HEK293 (cell line): ENCODE data around the gene LEFTY1.

ENCODE experiments used
- FEZF1 ChIP-seq: fragments of 450-650 bp; formaldehyde crosslinking; IDR thresholded peaks from 2 replicates; pipeline ENCODE4 v1.5.1; 2016; ENCODE audit warnings: missing biosample characterization, missing genetic modification characterization
- GFI1B ChIP-seq: fragments of 450-650 bp; formaldehyde crosslinking; IDR thresholded peaks from 2 replicates; pipeline ENCODE4 v1.5.1; 2016; ENCODE audit warnings: missing biosample characterization, missing genetic modification characterization
- GLIS1 ChIP-seq: fragments of 450-650 bp; formaldehyde crosslinking; IDR thresholded peaks from 2 replicates; pipeline ENCODE4 v1.5.1; 2016; ENCODE audit warnings: missing biosample characterization, missing genetic modification characterization
- MYNN ChIP-seq: fragments of 450-650 bp; formaldehyde crosslinking; IDR thresholded peaks from 2 replicates; pipeline ENCODE4 v1.5.1; 2016; ENCODE audit warnings: missing biosample characterization, missing genetic modification characterization, borderline replicate concordance
- RBAK ChIP-seq: fragments of 450-650 bp; formaldehyde crosslinking; IDR thresholded peaks from 2 replicates; pipeline ENCODE4 v1.5.1; 2016; ENCODE audit warnings: missing biosample characterization, missing genetic modification characterization
- SALL2 ChIP-seq: fragments of 450-650 bp; formaldehyde crosslinking; IDR thresholded peaks from 2 replicates; pipeline ENCODE4 v1.5.0; 2017; ENCODE audit warnings: missing biosample characterization, mild to moderate bottlenecking, missing genetic modification characterization, borderline replicate concordance
- SCRT1 ChIP-seq: fragments of 450-650 bp; formaldehyde crosslinking; IDR thresholded peaks from 2 replicates; pipeline ENCODE4 v1.5.1; 2016; ENCODE audit warnings: missing biosample characterization, missing genetic modification characterization, borderline replicate concordance
- ZFP37 ChIP-seq: fragments of 450-650 bp; formaldehyde crosslinking; IDR thresholded peaks from 2 replicates; pipeline ENCODE4 v1.5.1; 2016; ENCODE audit warnings: missing biosample characterization, missing genetic modification characterization
- ZFP69B ChIP-seq: fragments of 450-650 bp; formaldehyde crosslinking; IDR thresholded peaks from 2 replicates; pipeline ENCODE4 v1.5.1; 2016; ENCODE audit warnings: missing biosample characterization, missing genetic modification characterization
- ZNF16 ChIP-seq: fragments of 450-650 bp; formaldehyde crosslinking; IDR thresholded peaks from 2 replicates; pipeline ENCODE4 v1.5.1; 2016; ENCODE audit warnings: low read depth, missing biosample characterization, missing genetic modification characterization
- ZNF266 ChIP-seq: fragments of 450-650 bp; formaldehyde crosslinking; IDR thresholded peaks from 2 replicates; pipeline ENCODE4 v1.5.1; 2016; ENCODE audit warnings: missing biosample characterization, missing genetic modification characterization, low read depth
- ZNF423 ChIP-seq: fragments of 450-650 bp; formaldehyde crosslinking; IDR thresholded peaks from 2 replicates; pipeline ENCODE4 v1.5.1; 2016; ENCODE audit warnings: missing biosample characterization, missing genetic modification characterization
- ZNF433 ChIP-seq: fragments of 450-650 bp; formaldehyde crosslinking; IDR thresholded peaks from 2 replicates; pipeline ENCODE4 v1.5.1; 2016; ENCODE audit warnings: missing biosample characterization, missing genetic modification characterization, low read depth
- ZNF548 ChIP-seq: fragments of 450-650 bp; formaldehyde crosslinking; IDR thresholded peaks from 2 replicates; pipeline ENCODE4 v1.5.1; 2016; ENCODE audit warnings: missing biosample characterization, missing genetic modification characterization
- ZNF558 ChIP-seq: fragments of 450-650 bp; formaldehyde crosslinking; IDR thresholded peaks from 2 replicates; pipeline ENCODE4 v1.5.1; 2016; ENCODE audit warnings: missing biosample characterization, missing genetic modification characterization
- ZNF610 ChIP-seq: fragments of 450-650 bp; formaldehyde crosslinking; IDR thresholded peaks from 2 replicates; pipeline ENCODE4 v1.5.1; 2016; ENCODE audit warnings: missing biosample characterization, missing genetic modification characterization, borderline replicate concordance
- ZNF76 ChIP-seq: fragments of 450-650 bp; formaldehyde crosslinking; IDR thresholded peaks from 2 replicates; pipeline ENCODE4; 2016; ENCODE audit warnings: low read depth, missing biosample characterization, missing genetic modification characterization, borderline replicate concordance
- ZNF785 ChIP-seq: fragments of 450-650 bp; formaldehyde crosslinking; IDR thresholded peaks from 2 replicates; pipeline ENCODE4 v1.5.1; 2016; ENCODE audit warnings: missing biosample characterization, missing genetic modification characterization
- ZNF791 ChIP-seq: fragments of 450-650 bp; formaldehyde crosslinking; IDR thresholded peaks from 2 replicates; pipeline ENCODE4 v1.5.1; 2016; ENCODE audit warnings: missing biosample characterization, missing genetic modification characterization
- ZNF792 ChIP-seq: fragments of 450-650 bp; formaldehyde crosslinking; IDR thresholded peaks from 2 replicates; pipeline ENCODE4 v1.5.1; 2016; ENCODE audit warnings: missing biosample characterization, missing genetic modification characterization
- TF ChIP-seq, protein P1 (sequence below): fragments of 450-650 bp; formaldehyde crosslinking; IDR thresholded peaks from 2 replicates; pipeline ENCODE4 v1.5.1; 2016; ENCODE audit warnings: missing biosample characterization, missing genetic modification characterization
- TF ChIP-seq, protein P2 (sequence below): fragments of 450-650 bp; formaldehyde crosslinking; IDR thresholded peaks from 2 replicates; pipeline ENCODE4 v1.5.1; 2016; ENCODE audit warnings: missing biosample characterization, missing genetic modification characterization
- TF ChIP-seq, protein P3 (sequence below): fragments of 450-650 bp; formaldehyde crosslinking; IDR thresholded peaks from 2 replicates; pipeline ENCODE4 v1.5.1; 2017; ENCODE audit warnings: missing biosample characterization, missing genetic modification characterization
- TF ChIP-seq, protein P4 (sequence below): fragments of 450-650 bp; formaldehyde crosslinking; IDR thresholded peaks from 2 replicates; pipeline ENCODE4 v1.5.1; 2016; ENCODE audit warnings: missing biosample characterization, missing genetic modification characterization
- TF ChIP-seq, protein P5 (sequence below): IDR thresholded peaks from 2 replicates; pipeline ENCODE4 v1.6.1; 2011; ENCODE audit warnings: mild to moderate bottlenecking, low read depth, low read length, borderline replicate concordance
- TF ChIP-seq, protein P6 (sequence below): fragments of 450-650 bp; formaldehyde crosslinking; IDR thresholded peaks from 2 replicates; pipeline ENCODE4 v1.5.1; 2016; ENCODE audit warnings: missing biosample characterization, missing genetic modification characterization
- TF ChIP-seq, protein P7 (sequence below): fragments of 450-650 bp; formaldehyde crosslinking; optimal IDR thresholded peaks from 2 replicates; pipeline ENCODE3; 2016; ENCODE audit warnings: missing biosample characterization, mild to moderate bottlenecking, missing genetic modification characterization

The LEFTY1 gene

DNA sequence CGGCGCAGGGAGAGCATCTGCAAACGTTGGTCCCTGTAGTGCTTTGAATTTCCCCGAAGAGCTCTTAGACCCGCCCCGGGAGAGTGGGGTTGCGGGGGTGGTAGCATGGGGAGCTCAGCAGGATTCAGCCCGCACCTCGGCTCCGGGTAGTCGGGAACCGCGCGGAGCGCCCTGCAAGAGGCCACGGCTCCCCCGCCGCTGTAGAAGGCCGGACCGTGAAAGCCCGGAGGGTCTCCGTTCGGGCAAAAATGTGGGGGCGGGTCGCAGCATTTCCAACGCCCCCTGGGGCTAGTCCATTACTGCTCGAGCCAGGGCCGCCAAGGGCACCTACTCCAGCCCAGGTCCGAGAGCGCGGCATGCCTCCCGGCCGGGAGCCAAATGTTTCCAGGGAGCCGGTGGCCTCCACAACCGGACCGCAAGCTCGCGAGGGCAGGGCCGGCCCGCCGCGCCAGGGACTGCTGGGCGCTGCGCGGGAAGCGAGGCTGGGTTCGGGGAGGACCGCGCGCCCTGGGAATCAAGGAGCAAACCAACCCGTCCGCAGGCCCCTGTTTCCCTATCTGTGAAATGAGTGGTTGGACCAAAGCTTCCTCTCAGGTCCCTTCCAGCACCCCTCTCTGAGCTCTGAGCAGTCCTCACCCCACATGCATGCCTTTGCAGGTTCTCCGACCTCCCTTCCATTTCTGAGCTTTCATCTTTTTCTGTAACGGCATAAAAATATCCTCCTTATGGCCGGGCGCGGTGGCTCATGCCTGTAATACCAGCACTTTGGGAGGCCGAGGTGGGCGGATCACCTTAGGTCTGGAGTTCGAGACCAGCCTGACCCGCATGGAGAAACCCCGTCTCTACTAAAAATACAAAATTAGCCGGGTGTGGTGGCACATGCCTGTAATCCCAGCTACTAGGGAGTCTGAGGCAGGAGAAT, 6.0 kb downstream of the LEFTY1 start (continued):
- TF ChIP-seq MYNN (tag by site-specific recombination) (no peak), ZFP69B (tag by site-specific recombination) (no peak), GFI1B (no peak), SCRT1 (tag by site-specific recombination) (no peak), FEZF1 (tag by site-specific recombination) (no peak), RBAK (tag by site-specific recombination) (no peak), ZNF548 (tag by site-specific recombination) (no peak), SALL2 (tag by site-specific recombination) (no peak), ZNF558 (no peak), ZNF785 (tag by site-specific recombination) (no peak), ZNF76 (tag by site-specific recombination) (no peak; the same call in 1 of the 2 replicates), ZFP37 (tag by site-specific recombination) (peak; percentile 86; the same call in 1 of the 2 replicates), ZNF792 (tag by site-specific recombination) (no peak), ZNF610 (tag by site-specific recombination) (0 out of 2 replicates have a peak, but pooled peaks have one; percentile 43), ZNF791 (tag by site-specific recombination) (no peak), ZNF16 (tag by site-specific recombination) (no peak), ZNF266 (no peak), GLIS1 (tag by site-specific recombination) (peak; percentile 44), ZNF433 (tag by site-specific recombination) (0 out of 2 replicates have a peak, but pooled peaks have one; percentile 3), ZNF423 (tag by site-specific recombination) (0 out of 2 replicates have a peak, but pooled peaks have one; percentile 44)
- TF ChIP-seq, protein P1, sequence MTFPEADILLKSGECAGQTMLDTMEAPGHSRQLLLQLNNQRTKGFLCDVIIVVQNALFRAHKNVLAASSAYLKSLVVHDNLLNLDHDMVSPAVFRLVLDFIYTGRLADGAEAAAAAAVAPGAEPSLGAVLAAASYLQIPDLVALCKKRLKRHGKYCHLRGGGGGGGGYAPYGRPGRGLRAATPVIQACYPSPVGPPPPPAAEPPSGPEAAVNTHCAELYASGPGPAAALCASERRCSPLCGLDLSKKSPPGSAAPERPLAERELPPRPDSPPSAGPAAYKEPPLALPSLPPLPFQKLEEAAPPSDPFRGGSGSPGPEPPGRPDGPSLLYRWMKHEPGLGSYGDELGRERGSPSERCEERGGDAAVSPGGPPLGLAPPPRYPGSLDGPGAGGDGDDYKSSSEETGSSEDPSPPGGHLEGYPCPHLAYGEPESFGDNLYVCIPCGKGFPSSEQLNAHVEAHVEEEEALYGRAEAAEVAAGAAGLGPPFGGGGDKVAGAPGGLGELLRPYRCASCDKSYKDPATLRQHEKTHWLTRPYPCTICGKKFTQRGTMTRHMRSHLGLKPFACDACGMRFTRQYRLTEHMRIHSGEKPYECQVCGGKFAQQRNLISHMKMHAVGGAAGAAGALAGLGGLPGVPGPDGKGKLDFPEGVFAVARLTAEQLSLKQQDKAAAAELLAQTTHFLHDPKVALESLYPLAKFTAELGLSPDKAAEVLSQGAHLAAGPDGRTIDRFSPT (tag by site-specific recombination), result no peak
- TF ChIP-seq, protein P2, sequence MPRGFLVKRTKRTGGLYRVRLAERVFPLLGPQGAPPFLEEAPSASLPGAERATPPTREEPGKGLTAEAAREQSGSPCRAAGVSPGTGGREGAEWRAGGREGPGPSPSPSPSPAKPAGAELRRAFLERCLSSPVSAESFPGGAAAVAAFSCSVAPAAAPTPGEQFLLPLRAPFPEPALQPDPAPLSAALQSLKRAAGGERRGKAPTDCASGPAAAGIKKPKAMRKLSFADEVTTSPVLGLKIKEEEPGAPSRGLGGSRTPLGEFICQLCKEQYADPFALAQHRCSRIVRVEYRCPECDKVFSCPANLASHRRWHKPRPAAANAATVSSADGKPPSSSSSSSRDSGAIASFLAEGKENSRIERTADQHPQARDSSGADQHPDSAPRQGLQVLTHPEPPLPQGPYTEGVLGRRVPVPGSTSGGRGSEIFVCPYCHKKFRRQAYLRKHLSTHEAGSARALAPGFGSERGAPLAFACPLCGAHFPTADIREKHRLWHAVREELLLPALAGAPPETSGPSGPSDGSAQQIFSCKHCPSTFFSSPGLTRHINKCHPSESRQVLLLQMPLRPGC (tag by site-specific recombination), result no peak
- TF ChIP-seq, protein P3, sequence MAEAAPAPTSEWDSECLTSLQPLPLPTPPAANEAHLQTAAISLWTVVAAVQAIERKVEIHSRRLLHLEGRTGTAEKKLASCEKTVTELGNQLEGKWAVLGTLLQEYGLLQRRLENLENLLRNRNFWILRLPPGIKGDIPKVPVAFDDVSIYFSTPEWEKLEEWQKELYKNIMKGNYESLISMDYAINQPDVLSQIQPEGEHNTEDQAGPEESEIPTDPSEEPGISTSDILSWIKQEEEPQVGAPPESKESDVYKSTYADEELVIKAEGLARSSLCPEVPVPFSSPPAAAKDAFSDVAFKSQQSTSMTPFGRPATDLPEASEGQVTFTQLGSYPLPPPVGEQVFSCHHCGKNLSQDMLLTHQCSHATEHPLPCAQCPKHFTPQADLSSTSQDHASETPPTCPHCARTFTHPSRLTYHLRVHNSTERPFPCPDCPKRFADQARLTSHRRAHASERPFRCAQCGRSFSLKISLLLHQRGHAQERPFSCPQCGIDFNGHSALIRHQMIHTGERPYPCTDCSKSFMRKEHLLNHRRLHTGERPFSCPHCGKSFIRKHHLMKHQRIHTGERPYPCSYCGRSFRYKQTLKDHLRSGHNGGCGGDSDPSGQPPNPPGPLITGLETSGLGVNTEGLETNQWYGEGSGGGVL (tag by site-specific recombination), result peak; percentile 8; the same call in 1 of the 2 replicates
- TF ChIP-seq, protein P4, sequence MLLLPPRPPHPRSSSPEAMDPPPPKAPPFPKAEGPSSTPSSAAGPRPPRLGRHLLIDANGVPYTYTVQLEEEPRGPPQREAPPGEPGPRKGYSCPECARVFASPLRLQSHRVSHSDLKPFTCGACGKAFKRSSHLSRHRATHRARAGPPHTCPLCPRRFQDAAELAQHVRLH, result no peak; the same call in 1 of the 2 replicates
- TF ChIP-seq, protein P5, sequence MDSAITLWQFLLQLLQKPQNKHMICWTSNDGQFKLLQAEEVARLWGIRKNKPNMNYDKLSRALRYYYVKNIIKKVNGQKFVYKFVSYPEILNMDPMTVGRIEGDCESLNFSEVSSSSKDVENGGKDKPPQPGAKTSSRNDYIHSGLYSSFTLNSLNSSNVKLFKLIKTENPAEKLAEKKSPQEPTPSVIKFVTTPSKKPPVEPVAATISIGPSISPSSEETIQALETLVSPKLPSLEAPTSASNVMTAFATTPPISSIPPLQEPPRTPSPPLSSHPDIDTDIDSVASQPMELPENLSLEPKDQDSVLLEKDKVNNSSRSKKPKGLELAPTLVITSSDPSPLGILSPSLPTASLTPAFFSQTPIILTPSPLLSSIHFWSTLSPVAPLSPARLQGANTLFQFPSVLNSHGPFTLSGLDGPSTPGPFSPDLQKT, result no peak
- TF ChIP-seq, protein P6, sequence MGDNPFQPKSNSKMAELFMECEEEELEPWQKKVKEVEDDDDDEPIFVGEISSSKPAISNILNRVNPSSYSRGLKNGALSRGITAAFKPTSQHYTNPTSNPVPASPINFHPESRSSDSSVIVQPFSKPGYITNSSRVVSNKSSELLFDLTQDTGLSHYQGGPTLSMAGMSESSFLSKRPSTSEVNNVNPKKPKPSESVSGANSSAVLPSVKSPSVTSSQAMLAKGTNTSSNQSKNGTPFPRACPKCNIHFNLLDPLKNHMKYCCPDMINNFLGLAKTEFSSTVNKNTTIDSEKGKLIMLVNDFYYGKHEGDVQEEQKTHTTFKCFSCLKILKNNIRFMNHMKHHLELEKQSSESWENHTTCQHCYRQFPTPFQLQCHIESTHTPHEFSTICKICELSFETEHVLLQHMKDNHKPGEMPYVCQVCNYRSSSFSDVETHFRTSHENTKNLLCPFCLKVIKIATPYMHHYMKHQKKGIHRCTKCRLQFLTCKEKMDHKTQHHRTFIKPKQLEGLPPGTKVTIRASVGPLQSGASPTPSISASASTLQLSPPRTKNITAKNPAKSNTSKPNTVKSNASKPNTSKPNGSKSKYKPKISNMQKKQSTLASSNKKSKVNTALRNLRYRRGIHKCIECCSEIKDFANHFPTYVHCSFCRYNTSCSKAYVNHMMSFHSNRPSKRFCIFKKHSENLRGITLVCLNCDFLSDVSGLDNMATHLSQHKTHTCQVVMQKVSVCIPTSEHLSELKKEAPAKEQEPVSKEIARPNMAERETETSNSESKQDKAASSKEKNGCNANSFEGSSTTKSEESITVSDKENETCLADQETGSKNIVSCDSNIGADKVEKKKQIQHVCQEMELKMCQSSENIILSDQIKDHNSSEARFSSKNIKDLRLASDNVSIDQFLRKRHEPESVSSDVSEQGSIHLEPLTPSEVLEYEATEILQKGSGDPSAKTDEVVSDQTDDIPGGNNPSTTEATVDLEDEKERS (tag by site-specific recombination), result no peak
- TF ChIP-seq, protein P7, sequence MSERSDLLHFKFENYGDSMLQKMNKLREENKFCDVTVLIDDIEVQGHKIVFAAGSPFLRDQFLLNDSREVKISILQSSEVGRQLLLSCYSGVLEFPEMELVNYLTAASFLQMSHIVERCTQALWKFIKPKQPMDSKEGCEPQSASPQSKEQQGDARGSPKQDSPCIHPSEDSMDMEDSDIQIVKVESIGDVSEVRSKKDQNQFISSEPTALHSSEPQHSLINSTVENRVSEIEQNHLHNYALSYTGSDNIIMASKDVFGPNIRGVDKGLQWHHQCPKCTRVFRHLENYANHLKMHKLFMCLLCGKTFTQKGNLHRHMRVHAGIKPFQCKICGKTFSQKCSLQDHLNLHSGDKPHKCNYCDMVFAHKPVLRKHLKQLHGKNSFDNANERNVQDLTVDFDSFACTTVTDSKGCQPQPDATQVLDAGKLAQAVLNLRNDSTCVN, result peak; percentile 65
